ENCODE measurements around the gene COL4A2.
"Not testable (repeated sequence)": the region's sequence is repeated elsewhere in the genome, so short reads cannot be mapped to it uniquely, and the experiment has no call there.

COL4A2 gene

GRCh38 chr13:110483386-110483968 lies 176.4 kb downstream of the COL4A2 start:
- no peak for DNase-seq

- no peak for DNase-seq
Measured at GRCh38 chr13:110484290-110485048, 177.4 kb downstream of the COL4A2 start.

GRCh38 chr13:110485604-110486003 lies 178.5 kb downstream of the COL4A2 start:
- DNase-seq: no peak

- no peak for DNase-seq
Measured at GRCh38 chr13:110486061-110486715, 179.1 kb downstream of the COL4A2 start.

- not testable (repeated sequence) for DNase-seq
Measured at GRCh38 chr13:110486880-110487279, 179.8 kb downstream of the COL4A2 start.

GRCh38 chr13:110490009-110490770 lies 183.1 kb downstream of the COL4A2 start:
- no peak for DNase-seq

- no peak for DNase-seq
Measured at GRCh38 chr13:110491869-110492678, 185.0 kb downstream of the COL4A2 start.

- no peak for DNase-seq
Measured at GRCh38 chr13:110492679-110493593, 185.9 kb downstream of the COL4A2 start.

- DNase-seq: no peak
Measured at GRCh38 chr13:110493613-110494012, 186.5 kb downstream of the COL4A2 start.

GRCh38 chr13:110495376-110495775 lies 188.3 kb downstream of the COL4A2 start:
- DNase-seq: no peak

GRCh38 chr13:110495881-110496280 lies 188.8 kb downstream of the COL4A2 start:
- DNase-seq: no peak

- DNase-seq: no peak
Measured at GRCh38 chr13:110496281-110496680, 189.2 kb downstream of the COL4A2 start.

GRCh38 chr13:110497003-110497402 lies 189.9 kb downstream of the COL4A2 start:
- DNase-seq: no peak

GRCh38 chr13:110497896-110498295 lies 190.8 kb downstream of the COL4A2 start:
- DNase-seq: not testable (repeated sequence)

- DNase-seq: no peak
Measured at GRCh38 chr13:110498327-110498726, 191.2 kb downstream of the COL4A2 start.

- DNase-seq: no peak
Measured at GRCh38 chr13:110498765-110499164, 191.7 kb downstream of the COL4A2 start.

GRCh38 chr13:110499621-110500281 lies 192.7 kb downstream of the COL4A2 start:
- no peak for DNase-seq

- no peak for DNase-seq
Measured at GRCh38 chr13:110500341-110500740, 193.3 kb downstream of the COL4A2 start.

- DNase-seq: no peak
Measured at GRCh38 chr13:110501188-110501587, 194.1 kb downstream of the COL4A2 start.

- DNase-seq: no peak
Measured at GRCh38 chr13:110503037-110503901, 196.2 kb downstream of the COL4A2 start.
